HG02840 (cell line): ENCODE measurements around the gene CFTR.
"Not testable (repeated sequence)": the region's sequence is repeated elsewhere in the genome, so short reads cannot be mapped to it uniquely, and the experiment has no call there.

Experiments used
- ATAC-seq: cut with Tn5 transposase; IDR thresholded peaks from one replicate; pipeline ENCODE4 v1.9.1; 2021; ENCODE audit warnings: mild to moderate bottlenecking, moderate library complexity, moderate number of reproducible peaks; ENCODE audit not compliant: unreplicated experiment, low FRiP score

CFTR gene

DNA sequence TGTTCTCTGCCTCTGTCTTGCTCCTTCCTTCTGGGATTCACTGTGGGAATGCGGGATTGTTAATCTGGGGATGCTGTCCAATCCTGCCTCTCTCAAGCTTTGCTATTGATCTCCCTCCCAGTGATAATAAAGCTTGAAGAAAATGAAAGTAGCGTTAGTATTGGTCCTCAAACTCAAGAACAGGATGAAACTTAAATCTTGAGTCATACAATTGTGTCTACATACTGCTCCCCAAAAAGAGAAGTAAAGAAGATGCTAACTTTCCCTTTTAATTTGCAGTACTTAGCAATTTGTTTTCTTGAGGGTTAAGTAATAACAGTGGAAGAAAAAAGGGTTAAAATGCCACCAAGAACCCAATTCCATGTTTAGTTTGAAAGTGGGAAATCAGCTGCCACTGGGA lies 13.6 kb downstream of the CFTR start:
- ATAC-seq: no peak

DNA sequence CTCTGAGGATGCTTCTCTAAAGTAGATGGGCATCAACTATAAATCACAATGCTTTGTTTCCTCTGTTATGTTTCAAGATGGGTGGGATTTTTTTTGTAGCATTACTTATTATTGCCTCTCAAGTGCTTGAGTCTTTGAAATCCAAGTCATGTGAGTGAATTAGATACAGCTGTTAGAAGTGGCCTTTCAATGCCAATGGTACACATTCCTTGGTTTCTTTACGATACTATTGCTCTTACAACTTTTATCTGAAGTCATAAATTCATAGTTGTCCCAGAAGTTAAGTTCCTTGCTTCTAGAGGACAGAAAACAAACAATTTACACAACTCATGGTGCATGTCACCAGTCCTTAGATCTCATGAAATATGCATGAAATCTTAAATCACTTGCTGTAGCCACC lies 15.5 kb downstream of the CFTR start:
- no peak for ATAC-seq

DNA sequence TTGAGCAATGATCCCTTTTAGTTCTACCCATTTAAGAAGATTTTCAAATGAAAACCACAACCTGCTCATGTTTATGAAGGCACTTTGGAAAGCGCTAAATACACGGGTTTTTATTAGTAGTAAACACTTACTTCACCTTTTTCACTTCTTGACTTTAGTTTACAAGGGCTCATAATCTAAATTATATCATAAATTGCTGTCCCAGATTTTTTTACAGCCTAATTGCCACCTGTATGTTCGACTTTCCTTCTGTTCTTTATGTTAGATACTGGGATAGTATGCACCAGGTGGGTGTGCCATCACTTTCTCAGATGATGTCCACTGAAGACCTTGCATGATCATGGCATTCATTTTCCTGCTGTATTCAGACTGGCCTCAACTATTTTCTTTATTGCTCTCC lies 22.5 kb downstream of the CFTR start:
- ATAC-seq: no peak

DNA sequence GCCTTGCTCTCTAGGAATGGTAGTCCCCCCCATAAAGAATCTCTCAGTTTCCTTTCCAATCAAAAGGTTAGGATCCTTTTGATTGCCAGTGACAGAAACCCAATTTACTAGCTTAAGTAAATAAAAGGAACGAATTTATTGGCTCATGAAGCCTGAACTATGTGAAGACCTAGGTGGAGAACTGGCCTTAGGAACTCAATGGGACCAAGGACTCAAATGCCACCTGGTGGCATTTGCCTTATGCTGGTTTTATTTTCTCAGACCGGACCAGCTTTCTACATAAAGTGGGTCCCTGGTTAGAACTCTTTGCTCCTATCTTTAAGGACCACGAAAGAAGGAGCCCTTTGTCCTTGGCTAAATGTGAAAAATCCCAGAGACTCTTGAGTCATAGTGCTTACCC lies 25.4 kb downstream of the CFTR start:
- ATAC-seq: no peak

DNA sequence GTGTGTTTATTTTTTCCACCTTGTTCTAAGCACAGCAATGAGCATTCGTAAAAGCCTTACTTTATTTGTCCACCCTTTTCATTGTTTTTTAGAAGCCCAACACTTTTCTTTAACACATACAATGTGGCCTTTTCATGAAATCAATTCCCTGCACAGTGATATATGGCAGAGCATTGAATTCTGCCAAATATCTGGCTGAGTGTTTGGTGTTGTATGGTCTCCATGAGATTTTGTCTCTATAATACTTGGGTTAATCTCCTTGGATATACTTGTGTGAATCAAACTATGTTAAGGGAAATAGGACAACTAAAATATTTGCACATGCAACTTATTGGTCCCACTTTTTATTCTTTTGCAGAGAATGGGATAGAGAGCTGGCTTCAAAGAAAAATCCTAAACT lies 28.9 kb downstream of the CFTR start:
- no peak for ATAC-seq

DNA sequence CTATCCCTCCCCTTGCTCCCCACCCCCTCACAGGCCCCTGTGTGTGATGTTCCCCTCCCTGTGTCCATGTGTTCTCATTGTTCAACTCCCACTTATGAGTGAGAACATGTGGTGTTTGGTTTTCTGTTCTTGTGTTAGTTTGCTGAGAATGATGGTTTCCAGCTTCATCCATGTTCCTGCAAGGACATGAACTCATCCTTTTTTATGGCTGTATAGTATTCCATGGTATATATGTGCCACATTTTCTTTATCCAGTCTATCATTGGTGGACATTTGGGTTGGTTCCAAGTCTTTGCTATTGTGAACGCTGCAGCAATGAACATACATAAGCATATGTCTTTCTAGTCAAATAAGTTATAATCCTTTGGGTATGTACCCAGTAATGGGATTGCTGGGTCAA lies 37.4 kb downstream of the CFTR start:
- ATAC-seq: not testable (repeated sequence)

DNA sequence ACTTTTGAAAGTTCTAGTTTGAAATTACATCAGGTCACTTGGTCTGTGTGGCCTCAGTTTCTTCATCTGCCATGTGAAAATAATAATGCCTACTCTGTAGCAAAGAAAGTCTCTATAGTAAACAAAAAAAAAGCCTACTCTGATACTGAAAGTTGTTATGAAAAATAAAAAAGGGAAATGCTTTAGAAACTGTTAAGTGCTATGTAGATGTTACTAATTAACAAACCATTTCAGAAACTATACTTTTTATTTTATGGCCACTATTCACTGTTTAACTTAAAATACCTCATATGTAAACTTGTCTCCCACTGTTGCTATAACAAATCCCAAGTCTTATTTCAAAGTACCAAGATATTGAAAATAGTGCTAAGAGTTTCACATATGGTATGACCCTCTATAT lies 50.6 kb downstream of the CFTR start:
- no peak for ATAC-seq

DNA sequence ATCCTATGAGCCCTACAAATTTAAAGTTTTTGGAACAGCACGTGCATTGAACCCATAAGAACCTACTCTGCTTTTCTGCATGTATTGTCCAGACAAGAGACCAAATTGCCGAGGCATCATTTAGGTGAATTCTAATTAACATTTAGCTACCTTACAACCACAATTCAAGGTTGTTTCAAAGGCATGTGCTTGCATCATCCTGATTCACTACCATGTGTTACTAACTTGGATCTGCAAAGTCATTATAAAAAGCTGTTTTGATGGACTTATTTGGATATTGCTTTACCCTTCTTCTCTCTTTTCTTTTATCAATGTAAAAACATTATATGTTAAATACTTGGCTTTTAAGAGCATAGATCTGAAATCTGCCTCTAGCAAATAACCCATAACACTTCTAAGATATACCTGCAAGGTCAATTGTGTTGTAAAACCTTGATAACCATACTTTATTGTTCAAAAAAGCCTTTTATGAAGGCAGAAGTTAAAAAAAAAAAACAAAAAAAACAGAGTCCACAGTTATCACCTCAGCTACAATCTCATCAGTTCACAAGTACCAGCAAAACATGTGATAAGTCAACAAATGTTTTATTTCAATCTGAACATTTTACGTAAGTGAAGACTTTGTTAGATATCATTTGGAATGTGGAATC lies 51.9 kb downstream of the CFTR start:
- ATAC-seq: no peak

DNA sequence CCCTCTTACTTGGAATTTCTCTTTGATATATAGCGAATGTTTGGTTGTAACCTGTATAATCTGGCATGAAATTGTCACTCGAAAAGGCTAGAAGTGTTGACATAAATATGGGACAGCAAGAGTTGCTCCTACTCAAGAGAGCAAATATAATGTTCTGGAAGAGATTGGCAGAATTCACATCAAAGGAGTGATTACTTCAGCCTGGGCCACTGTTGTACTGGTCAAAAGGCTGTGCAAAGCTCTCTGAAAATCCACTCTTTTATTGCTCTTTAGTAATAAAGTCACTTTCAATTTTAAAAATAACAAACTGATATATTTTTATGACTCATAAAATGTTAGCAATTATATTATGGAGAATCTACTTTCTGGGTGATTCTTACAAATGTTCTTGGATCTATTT lies 58.2 kb downstream of the CFTR start:
- ATAC-seq: no peak

DNA sequence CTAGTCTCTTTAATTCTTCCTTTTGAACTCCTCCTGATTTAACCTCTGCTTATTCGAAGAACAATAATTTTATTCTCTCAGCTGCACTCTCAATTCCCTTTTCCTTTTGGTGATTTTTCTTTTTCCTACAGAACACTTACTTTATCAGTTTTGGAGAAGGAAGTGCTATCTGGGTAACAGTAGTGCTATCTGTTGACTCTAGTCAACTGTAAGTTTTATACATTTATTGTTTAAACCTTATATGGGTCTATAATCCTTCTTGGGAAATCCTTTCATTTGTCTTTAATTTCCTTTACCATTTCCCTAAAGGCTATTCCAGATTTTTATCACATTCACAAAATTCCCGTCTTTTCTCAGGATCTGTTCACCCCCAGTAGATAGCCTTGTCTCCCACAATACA lies 64.2 kb downstream of the CFTR start:
- ATAC-seq: no peak

DNA sequence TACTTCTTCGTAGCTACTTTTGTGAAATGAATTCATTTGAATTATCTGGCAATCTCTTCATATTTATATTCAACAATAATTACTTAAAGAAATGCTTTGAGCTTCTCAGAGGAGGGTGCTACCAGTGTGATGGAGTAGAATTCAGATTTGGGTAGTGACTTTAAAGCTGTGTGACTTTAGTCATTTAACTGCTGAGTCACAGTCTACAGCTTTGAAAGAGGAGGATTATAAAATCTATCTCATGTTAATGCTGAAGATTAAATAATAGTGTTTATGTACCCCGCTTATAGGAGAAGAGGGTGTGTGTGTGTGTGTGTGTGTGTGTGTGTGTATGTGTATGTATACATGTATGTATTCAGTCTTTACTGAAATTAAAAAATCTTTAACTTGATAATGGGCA lies 68.2 kb downstream of the CFTR start:
- no peak for ATAC-seq

DNA sequence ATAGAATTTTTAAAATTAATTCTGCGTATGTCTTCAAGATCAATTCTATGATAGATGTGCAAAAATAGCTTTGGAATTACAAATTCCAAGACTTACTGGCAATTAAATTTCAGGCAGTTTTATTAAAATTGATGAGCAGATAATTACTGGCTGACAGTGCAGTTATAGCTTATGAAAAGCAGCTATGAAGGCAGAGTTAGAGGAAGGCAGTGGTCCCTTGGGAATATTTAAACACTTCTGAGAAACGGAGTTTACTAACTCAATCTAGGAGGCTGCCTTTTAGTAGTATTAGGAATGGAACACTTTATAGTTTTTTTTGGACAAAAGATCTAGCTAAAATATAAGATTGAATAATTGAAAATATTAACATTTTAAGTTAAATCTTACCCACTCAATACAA lies 70.8 kb downstream of the CFTR start:
- ATAC-seq: no peak

DNA sequence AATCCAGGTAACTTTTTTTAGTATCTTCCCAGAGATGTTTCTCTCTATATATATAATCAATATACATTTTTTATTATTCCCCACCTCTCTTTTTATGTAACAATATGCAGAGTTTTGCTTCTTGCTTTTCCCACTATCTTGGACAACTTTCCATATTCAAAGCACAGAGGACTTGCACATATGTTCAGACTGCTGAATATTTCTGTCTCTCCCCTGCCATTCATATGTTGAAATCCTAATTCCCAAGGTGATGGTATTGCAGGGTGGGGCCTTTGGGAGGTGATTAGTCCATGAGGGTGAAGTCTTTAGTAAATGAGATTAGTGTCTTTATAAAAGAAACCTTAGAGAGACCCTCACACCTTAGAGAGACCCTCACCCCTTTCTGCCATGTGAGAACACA lies 72.8 kb downstream of the CFTR start:
- ATAC-seq: no peak

DNA sequence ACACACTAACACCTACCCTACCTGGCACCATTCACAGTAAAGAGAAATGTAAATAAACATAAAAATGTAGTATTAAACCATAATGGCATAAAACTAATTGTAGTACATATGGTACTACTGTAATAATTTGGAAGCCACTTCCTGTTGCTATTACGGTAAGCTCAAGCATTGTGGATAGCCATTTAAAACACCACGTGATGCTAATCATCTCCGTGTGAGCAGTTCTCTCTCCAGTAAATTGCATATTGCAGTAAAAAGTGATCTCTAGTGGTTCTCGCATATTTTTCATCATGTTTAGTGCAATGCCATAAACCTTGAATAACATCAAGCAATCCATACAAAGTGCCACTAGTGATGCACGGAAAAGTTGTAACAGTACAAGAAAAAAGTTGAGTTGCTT lies 75.4 kb downstream of the CFTR start:
- ATAC-seq: no peak

DNA sequence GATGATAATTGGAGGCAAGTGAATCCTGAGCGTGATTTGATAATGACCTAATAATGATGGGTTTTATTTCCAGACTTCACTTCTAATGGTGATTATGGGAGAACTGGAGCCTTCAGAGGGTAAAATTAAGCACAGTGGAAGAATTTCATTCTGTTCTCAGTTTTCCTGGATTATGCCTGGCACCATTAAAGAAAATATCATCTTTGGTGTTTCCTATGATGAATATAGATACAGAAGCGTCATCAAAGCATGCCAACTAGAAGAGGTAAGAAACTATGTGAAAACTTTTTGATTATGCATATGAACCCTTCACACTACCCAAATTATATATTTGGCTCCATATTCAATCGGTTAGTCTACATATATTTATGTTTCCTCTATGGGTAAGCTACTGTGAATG lies 79.6 kb downstream of the CFTR start:
- no peak for ATAC-seq

DNA sequence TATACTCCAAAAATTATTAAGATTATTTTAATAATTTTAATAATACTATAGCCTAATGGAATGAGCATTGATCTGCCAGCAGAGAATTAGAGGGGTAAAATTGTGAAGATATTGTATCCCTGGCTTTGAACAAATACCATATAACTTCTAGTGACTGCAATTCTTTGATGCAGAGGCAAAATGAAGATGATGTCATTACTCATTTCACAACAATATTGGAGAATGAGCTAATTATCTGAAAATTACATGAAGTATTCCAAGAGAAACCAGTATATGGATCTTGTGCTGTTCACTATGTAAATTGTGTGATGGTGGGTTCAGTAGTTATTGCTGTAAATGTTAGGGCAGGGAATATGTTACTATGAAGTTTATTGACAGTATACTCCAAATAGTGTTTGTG lies 80.2 kb downstream of the CFTR start:
- no peak for ATAC-seq

DNA sequence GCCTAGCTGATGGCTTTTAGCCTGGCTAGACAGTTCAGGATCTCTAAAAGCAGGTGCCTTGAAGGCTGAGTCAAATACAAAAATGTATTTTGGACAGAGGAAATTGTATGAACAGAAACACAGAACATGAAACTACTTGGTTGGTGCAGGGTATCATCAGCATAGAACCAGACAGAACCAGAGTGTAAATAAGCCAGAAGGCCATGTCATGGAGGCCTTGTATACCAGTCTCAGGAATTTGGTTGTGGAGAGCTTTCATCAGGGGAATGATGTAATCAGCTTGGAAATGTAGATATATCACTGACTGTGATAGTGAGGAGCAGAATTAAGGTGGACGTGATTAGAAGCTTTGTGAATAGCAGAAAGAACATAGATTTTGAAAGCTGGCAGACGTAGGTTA lies 82.9 kb downstream of the CFTR start:
- no peak for ATAC-seq

DNA sequence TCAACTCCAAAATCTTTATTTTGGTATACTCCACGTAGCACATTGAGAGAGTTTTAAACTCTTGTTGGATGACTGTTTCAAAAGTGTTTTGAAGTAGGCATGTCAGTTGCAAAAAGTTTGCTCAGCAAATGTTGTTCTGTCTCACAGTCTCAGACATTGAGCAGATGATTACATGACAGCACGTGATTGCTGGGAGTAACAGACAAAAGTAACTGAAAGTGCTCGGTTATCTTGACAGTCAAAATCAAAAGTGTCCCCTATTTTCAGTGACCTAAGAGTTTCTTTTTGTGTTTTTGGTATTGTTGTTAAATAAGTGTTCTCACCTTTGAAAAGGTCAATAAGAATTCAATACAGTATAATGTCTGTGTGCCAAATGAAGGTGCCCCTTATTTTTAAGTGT lies 84.3 kb downstream of the CFTR start:
- no peak for ATAC-seq

DNA sequence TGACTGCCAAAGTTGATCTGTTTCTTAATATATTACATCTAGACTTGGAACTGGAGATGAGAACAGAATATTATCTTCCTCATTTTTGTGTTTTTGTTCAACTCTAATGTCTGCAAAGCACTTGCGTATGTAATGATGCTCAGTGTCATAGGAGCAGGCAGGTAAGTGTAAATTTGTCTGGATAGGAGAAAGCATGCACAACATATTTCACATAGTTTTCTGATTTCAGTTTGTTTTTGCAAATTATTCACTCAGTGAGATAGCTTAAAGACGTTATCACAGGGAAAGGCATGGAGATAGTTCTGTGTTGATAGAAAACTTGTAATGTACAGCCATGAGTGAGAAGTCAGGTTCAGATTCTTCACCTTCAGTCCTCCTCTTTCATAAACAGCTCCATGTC lies 84.8 kb downstream of the CFTR start:
- no peak for ATAC-seq

DNA sequence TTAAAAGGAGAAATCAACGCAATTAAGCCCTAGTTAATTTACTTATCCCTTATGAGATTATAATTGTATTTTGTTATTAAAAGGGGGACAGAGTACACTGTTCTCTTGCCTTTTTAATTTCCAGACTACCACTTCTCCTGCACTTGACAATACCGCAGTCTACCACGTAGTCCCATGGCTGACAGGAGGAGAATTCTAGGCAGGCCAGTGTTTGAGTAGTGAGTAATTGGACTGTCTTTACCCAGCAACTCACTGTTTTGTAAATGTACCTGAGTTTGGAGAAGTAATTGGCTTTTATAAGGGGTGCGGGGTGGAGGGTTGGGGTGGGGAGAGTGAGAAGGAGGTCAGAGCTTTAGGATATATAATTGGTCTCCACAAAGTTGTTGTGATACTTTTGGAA lies 85.4 kb downstream of the CFTR start:
- no peak for ATAC-seq

DNA sequence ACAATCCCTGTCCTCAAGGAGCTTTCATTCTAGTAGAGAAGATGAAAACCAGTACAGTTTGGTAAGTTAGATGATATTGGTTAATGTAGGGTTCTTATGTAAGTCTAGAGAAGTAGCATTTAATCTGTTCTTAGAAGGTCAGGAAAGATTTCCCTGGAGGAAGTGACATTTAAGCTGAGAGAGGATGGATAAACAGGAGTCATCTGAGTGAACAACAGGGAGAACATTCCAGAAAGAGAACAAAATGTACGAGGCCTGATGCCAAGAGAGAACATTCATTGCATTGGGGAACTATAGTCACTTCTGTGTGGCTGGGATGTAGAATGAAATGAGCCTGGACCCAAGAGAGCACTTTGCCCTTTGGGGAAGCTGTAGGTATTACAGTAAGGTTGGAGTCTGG lies 88.0 kb downstream of the CFTR start:
- ATAC-seq: no peak

DNA sequence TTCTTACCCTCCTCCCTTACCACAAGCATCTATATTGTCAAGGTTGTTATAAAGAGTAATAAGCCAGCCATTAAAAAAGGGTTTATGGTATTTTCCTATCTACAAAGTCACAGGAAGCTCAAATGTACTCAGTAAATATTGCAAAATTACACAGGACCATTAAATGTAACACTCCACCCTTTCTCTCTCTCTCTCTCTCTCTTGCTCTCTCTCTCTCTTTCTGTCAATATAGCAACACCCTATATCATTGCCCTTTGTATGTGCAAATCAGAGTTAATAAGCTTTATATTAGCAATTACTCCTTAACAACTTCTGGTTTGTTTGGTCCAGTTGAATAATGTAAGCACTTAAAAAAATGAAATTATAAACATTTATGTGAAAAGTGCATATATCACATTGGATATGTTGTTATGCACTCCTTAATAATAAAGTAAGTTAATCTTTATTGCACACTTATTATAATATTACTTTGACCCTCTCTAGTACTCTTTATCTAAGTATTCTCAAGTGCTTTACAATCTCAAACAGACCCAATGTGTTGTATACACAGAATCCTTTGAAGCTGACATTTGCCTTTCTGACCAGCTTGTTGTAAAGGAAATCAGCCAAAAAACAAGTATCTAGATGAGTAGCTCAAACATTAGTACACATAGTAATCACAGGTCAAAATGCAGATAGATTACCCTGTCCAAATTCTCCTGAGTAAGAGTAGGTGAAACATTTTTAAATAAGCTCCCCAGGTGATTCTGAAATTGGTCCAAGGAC lies 93.2 kb downstream of the CFTR start:
- no peak for ATAC-seq
